GM12878 (cell line): ENCODE data around the gene ZNF33B. TPM values are rescaled to one million over a fixed set of nuclear protein-coding genes. Genes with fewer than 3 reads are reported as not detected.

Experiments
- ATAC-seq: fragments of 200-7000 bp; cut with Tn5 transposase; 3 replicates; pipeline ENCODE4 v1.9.1; 2020; ENCODE audit warnings: mild to moderate bottlenecking, moderate library complexity
- BruUV-seq: library from RNA; stranded (reverse); fragments of 400-500 nt; replicated peaks from 2 replicates; lab custom pipeline; 2021; lab: Mats Ljungman, UMichigan
- CTCF ChIA-PET: fragments of 300-600 bp; sonication (Branson Sonifier 250); formaldehyde crosslinking; extraction: SDS; loops from one replicate; lab custom pipeline; 2021; ENCODE audit warnings: inconsistent platforms; lab: Yijun Ruan, JAX
- POLR2A ChIA-PET: fragments of 350-600 bp; formaldehyde crosslinking; extraction: SDS; loops from one replicate; lab custom pipeline; 2021; ENCODE audit warnings: inconsistent platforms; lab: Charles Lee
- RAD21 ChIA-PET: fragments of 300-600 bp; sonication (Branson Sonifier 250); formaldehyde crosslinking; loops from one replicate; lab custom pipeline; 2023; ENCODE audit warnings: antibody characterized with exemption; ENCODE audit not compliant: unreplicated experiment; lab: Charles Lee
- SMC1A ChIA-PET: fragments of 300-600 bp; sonication (Branson Sonifier 250); formaldehyde crosslinking; loops from one replicate; lab custom pipeline; 2023; ENCODE audit not compliant: unreplicated experiment, uncharacterized antibody; lab: Charles Lee
- DNase-seq: peaks from one replicate; pipeline ENCODE4 v3.0.0-alpha.2; 2011; ENCODE audit warnings: low read depth, low spot score
- FAIRE-seq: peaks from 3 replicates; lab custom pipeline; 2011; peaks lifted over from hg19 to GRCh38; lab: Jason Lieb, UNC
- H2AFZ ChIP-seq: 2 replicates; pipeline ENCODE4 v1.6.0; 2011; ENCODE audit warnings: low read depth, low read length, control low read depth; ENCODE audit not compliant: control insufficient read depth
- H3K27ac ChIP-seq: 2 replicates; pipeline ENCODE4 v1.5.1; 2011; ENCODE audit warnings: control low read depth; ENCODE audit not compliant: control insufficient read depth, insufficient read depth
- H3K27me3 ChIP-seq, 2 experiments: replicated peaks in 1 of 2; 2 replicates each; pipeline versions ENCODE4 v1.6.0 to v1.6.1; 2011; ENCODE audit warnings: low read length in 1 of 2; ENCODE audit not compliant: control insufficient read depth in 2 of 2, insufficient read depth in 2 of 2
- H3K36me3 ChIP-seq, 2 experiments: 2 replicates each; pipeline ENCODE4 v1.5.1; 2011; ENCODE audit warnings: low read length in 1 of 2; ENCODE audit not compliant: control insufficient read depth in 2 of 2, insufficient read depth in 2 of 2
- H3K4me1 ChIP-seq: 2 replicates; pipeline ENCODE4 v1.6.1; 2011; ENCODE audit warnings: mild to moderate bottlenecking, low read length, moderate library complexity, mixed read lengths; ENCODE audit not compliant: control insufficient read depth, insufficient read depth
- H3K4me2 ChIP-seq: 2 replicates; pipeline ENCODE4 v1.6.0; 2011; ENCODE audit warnings: control low read depth; ENCODE audit not compliant: control insufficient read depth, insufficient read depth
- H3K4me3 ChIP-seq: fragments of 200-600 bp; sonication (generic); 2 replicates; pipeline ENCODE4 v1.5.1; 2016
- H3K79me2 ChIP-seq: 2 replicates; pipeline ENCODE4 v1.6.0; 2011; ENCODE audit warnings: low read length; ENCODE audit not compliant: control insufficient read depth, insufficient read depth
- H3K9ac ChIP-seq: 2 replicates; pipeline ENCODE4 v1.8.0; 2011; ENCODE audit warnings: low read length, control low read depth, mixed read lengths; ENCODE audit not compliant: control insufficient read depth, insufficient read depth
- H3K9me3 ChIP-seq: replicated peaks from 3 replicates; pipeline ENCODE4 v1.5.1; 2011; ENCODE audit warnings: mild to moderate bottlenecking, low read length; ENCODE audit not compliant: control insufficient read depth, insufficient read depth
- H4K20me1 ChIP-seq: 2 replicates; pipeline ENCODE4 v1.6.0; 2011; ENCODE audit not compliant: control insufficient read depth, insufficient read depth
- CBX5 ChIP-seq: sonication (generic); IDR thresholded peaks from 2 replicates; pipeline ENCODE4 v1.6.1; 2016; ENCODE audit warnings: low read depth, moderate library complexity, mild to moderate bottlenecking, inconsistent platforms
- NBN ChIP-seq: fragments of 450-650 bp; IDR thresholded peaks from 2 replicates; pipeline ENCODE4 v1.6.1; 2016
- PML ChIP-seq: IDR thresholded peaks from 2 replicates; pipeline ENCODE4 v1.6.1; 2012; ENCODE audit warnings: low read length, inconsistent platforms
- TCF7 ChIP-seq: IDR thresholded peaks from 2 replicates; pipeline ENCODE4 v1.6.1; 2014; ENCODE audit warnings: antibody characterized with exemption, borderline replicate concordance
- WRNIP1 ChIP-seq: IDR thresholded peaks from 2 replicates; pipeline ENCODE4 v1.6.1; 2011; ENCODE audit warnings: low read depth, low read length, improper control_type of control experiment, borderline replicate concordance
- WGBS: methylation state at CpG from one replicate; pipeline ENCODE4 v1.1.6; 2016; ENCODE audit warnings: low lambda C conversion rate; ENCODE audit not compliant: insufficient replicate concordance, insufficient coverage; ENCODE audit errors: missing lambda C conversion rate; 5-methylcytosine and 5-hydroxymethylcytosine counted together
- in situ Hi-C: fragments of 300-500 bp; cut with MboI; formaldehyde crosslinking; loops from 9 replicates; pipeline ENCODE4 v1.14.3; 2018; ENCODE audit warnings: mixed read lengths
- intact Hi-C: fragments of 100-400 bp; cut with micrococcal nuclease; formaldehyde crosslinking; loops from one replicate; pipeline ENCODE4 v1.14.2; 2022; ENCODE audit not compliant: unreplicated experiment
- polyA plus RNA-seq, 11 experiments: library from polyadenylated mRNA; depleted of rRNA in 4 of 11; unstranded in 6 of 11; stranded (reverse) in 5 of 11; fragments of >200 nt; fragmentation: Nextera tagmentation in 4 of 11; fragmentation: Illumina TruSeq in 1 of 11; extraction: Ambion mirVana in 4 of 11; extraction: Trizol in 1 of 11; gene quantifications; 1 replicate in 1 of 11; 2 replicates in 10 of 11; pipeline versions ENCODE4 v1.2.1 to v1.2.3, GENCODE V29; 2011 to 2016; ENCODE audit warnings: inconsistent platforms in 2 of 11, missing spikeins in 2 of 11, low read depth in 1 of 11
- total RNA-seq, 4 experiments: library from RNA; depleted of rRNA in 3 of 4; stranded (reverse); fragments of >200 nt in 3 of 4; fragmentation: Illumina TruSeq in 1 of 4; extraction: Trizol in 1 of 4; gene quantifications; 2 replicates each; pipeline versions ENCODE4 v1.2.1 to v1.2.3, GENCODE V29; 2013 to 2021
- TF ChIP-seq, protein P1 (sequence below): fragments of 450-650 bp; formaldehyde crosslinking; IDR thresholded peaks from 2 replicates; pipeline ENCODE4 v1.5.0; 2022; ENCODE audit warnings: mild to moderate bottlenecking, missing genetic modification characterization

ZNF33B gene
- total and polyA plus RNA-seq, 10 of the 15 experiments (the other 5 are each of a cell fraction or from before 2014, with no cell fraction given) = 5.3 to 19.7 (median 9.3) TPM

DNA sequence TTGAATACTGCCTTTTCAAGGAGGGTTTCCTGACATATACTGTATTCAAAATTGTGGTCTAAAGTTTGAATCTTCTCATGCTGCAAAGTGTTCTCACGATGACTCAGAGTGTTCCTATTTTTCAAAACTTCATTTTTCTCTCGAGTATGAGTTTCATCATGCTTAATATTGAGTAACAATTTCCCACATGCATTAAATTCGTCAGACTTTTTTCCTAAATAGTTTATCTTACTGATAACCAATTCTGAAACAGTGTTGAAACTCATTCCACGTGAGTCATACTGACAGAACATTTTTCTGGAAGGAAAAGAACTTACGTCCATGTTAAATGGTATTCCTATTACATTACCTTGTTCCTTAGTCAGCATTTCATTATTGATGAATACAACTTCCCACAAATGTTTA lies 44.1 kb downstream of the ZNF33B start (continued):
- TF ChIP-seq WRNIP1 (no peak), PML (no peak)
- TF ChIP-seq, protein P1, sequence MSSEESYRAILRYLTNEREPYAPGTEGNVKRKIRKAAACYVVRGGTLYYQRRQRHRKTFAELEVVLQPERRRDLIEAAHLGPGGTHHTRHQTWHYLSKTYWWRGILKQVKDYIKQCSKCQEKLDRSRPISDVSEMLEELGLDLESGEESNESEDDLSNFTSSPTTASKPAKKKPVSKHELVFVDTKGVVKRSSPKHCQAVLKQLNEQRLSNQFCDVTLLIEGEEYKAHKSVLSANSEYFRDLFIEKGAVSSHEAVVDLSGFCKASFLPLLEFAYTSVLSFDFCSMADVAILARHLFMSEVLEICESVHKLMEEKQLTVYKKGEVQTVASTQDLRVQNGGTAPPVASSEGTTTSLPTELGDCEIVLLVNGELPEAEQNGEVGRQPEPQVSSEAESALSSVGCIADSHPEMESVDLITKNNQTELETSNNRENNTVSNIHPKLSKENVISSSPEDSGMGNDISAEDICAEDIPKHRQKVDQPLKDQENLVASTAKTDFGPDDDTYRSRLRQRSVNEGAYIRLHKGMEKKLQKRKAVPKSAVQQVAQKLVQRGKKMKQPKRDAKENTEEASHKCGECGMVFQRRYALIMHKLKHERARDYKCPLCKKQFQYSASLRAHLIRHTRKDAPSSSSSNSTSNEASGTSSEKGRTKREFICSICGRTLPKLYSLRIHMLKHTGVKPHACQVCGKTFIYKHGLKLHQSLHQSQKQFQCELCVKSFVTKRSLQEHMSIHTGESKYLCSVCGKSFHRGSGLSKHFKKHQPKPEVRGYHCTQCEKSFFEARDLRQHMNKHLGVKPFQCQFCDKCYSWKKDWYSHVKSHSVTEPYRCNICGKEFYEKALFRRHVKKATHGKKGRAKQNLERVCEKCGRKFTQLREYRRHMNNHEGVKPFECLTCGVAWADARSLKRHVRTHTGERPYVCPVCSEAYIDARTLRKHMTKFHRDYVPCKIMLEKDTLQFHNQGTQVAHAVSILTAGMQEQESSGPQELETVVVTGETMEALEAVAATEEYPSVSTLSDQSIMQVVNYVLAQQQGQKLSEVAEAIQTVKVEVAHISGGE (CRISPR knock-in tag) = no peak

DNA sequence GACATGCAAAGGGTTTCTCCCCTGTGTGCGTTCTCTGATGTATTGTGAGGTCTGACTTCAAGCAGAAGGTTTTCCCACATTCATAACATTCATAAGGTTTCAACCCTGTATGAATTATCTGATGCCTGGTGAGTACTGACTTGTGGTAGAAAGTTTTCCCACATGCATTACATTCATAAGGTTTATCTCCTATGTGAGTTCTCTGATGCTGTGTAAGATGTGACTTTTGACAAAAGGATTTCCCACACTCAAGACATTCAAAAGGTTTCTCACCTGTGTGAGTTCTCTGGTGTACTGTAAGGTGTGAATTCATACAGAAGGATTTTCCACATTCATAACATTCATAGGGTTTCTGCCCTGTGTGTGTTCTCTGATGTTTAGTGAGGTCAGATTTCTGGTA lies 45.1 kb downstream of the ZNF33B start:
- H3K36me3 ChIP-seq = peaks cover 3 to 4% of the 10 kb centered on the region in 2 experiments
- ChIA-PET CTCF (no interaction called here), POLR2A (no interaction called here), RAD21 (no interaction called here), SMC1A (no interaction called here)
- 100% methylated on average over 1 of the region's 1 CpG for WGBS
- BruUV-seq = no TSS peak
- H3K9me3 ChIP-seq = peaks cover 21% of the 10 kb centered on the region
- no peak overlapping the region for H3K27ac ChIP-seq
- no peaks in the 10 kb centered on the region for H3K27me3 ChIP-seq
- DNase-seq (no peak), ATAC-seq (no peak), FAIRE-seq (no peak)
- in situ Hi-C loops = no loop called here
- no peak overlapping the region for H2AFZ ChIP-seq
- no peak overlapping the region for H3K4me3 ChIP-seq
- intact Hi-C loops = no loop called here
- H3K9ac ChIP-seq = no peak overlapping the region
- TF ChIP-seq TCF7 (no peak), CBX5 (0 out of 2 replicates have a peak, but pooled peaks have one; percentile 76), NBN (no peak)
- no peaks in the 10 kb centered on the region for H4K20me1 ChIP-seq
- no peak overlapping the region for H3K4me2 ChIP-seq
- no peaks in the 10 kb centered on the region for H3K4me1 ChIP-seq
- no peaks in the 10 kb centered on the region for H3K79me2 ChIP-seq
